GM12865 (cell line): Measurements from ENCODE around the gene REEP3.

Experiments
- DNase-seq: peaks from one replicate; pipeline ENCODE4 v3.0.0; 2010; ENCODE audit warnings: low read depth
- H3K4me3 ChIP-seq: 2 replicates; pipeline ENCODE4 v1.5.1; 2011; ENCODE audit warnings: mild to moderate bottlenecking, low read depth, low read length, control low read depth
- CTCF ChIP-seq: IDR thresholded peaks from 2 replicates; pipeline ENCODE4 v1.5.1; 2011; ENCODE audit warnings: low read length, control low read depth, low read depth, inconsistent platforms; ENCODE audit not compliant: insufficient read depth; ENCODE audit errors: missing control alignments

The REEP3 gene

GRCh38 chr10:63504145-63504881 lies 16.9 kb upstream of the REEP3 start:
- no peak for DNase-seq
- TF ChIP-seq CTCF = no peak
- no peak overlapping the region for H3K4me3 ChIP-seq

- no peak for DNase-seq
- no peak overlapping the region for H3K4me3 ChIP-seq
- TF ChIP-seq CTCF = no peak
Measured at GRCh38 chr10:63505562-63505961, 15.6 kb upstream of the REEP3 start.

GRCh38 chr10:63506554-63506953 lies 14.6 kb upstream of the REEP3 start:
- no peak overlapping the region for H3K4me3 ChIP-seq
- DNase-seq = no peak
- no peak for TF ChIP-seq CTCF

- no peak overlapping the region for H3K4me3 ChIP-seq
- TF ChIP-seq CTCF = no peak
- peak; percentile 21 for DNase-seq
Measured at GRCh38 chr10:63515002-63515763, 6.0 kb upstream of the REEP3 start.

GRCh38 chr10:63516207-63516606 lies 5.0 kb upstream of the REEP3 start:
- no peak for DNase-seq
- no peak overlapping the region for H3K4me3 ChIP-seq
- no peak for TF ChIP-seq CTCF

- peak; percentile 26 for DNase-seq
- TF ChIP-seq CTCF = no peak
- H3K4me3 ChIP-seq = no peak overlapping the region
Measured at GRCh38 chr10:63518690-63519288, 2.4 kb upstream of the REEP3 start.
